ENCODE data around the gene BABAM2.
"Not testable (repeated sequence)": the region's sequence is repeated elsewhere in the genome, so short reads cannot be mapped to it uniquely, and the experiment has no call there.

BABAM2 gene

DNA sequence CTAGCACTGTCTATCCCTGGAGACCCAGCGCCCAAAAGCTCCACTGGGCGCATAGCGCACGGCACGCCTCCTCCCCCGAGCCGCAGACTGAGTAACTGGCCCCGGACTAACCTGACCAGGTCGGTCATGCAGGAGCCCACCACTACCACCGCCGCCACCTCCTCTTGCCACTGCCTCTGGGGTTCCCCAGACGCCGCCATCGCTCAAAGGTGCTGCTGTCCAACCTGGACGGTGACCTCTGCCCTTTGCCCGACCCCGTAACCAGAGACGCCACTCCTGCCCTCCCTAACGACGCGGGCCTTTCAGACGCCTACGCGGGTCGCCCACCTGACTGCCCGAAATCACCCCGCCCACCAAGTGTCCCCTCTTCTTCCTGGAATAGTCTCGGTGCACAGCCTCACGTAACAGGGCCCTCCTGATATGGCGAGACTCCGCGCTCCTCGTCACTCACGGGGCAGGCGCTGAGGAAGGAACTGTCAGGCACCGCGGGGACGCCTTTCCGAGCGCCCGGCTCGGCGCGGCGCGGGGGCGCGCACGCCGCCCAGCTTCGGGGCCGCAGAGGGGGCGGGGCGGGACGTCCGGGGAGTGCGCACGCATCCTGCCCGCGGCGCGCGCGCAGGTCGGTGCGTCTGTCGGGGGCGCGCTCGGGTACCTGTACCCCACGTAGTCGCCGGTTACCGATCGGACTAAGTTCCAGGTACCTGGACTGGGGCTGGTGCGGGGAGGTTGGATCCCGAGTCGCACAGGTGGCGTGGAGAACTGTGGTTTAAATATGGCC lies at the start of gene BABAM2, which contains the start of gene RBKS:
Gene BABAM2 (plus strand): TSS at position 584 of the 778 bp plus-strand sequence. CDS start 3,828 bp downstream, outside the sequence.
Gene RBKS (minus strand): TSS at position 242 of the 778 bp plus-strand sequence. CDS start 42 bp downstream, at position 200.
- peak; percentile 98 for DNase-seq (ENCODE audit: low spot score)

- no peak for DNase-seq (ENCODE audit: low spot score)
These were observed 47.6 kb upstream of the BABAM2 start for GRCh38 chr2:27842894-27843293.

DNA sequence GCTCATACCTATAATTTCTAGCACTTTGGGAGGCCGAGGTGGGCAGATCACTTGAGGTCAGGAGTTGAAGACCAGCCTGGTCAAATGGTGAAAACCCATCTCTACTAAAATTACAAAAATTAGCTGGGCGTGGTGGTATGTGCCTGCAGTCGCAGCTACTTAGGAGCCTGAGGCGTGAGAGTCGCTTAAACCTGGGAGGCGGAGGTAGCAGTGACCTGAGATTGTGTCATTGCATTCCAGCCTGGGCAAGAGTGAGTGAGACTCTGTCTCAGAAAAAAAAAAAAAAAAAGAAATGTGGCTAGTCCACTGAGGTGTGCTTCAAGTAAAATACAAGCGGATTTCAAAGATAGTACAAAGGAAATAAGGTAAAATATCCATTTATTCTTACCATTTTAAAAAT lies 46.5 kb upstream of the BABAM2 start:
- DNase-seq (ENCODE audit: low spot score): no peak

DNA sequence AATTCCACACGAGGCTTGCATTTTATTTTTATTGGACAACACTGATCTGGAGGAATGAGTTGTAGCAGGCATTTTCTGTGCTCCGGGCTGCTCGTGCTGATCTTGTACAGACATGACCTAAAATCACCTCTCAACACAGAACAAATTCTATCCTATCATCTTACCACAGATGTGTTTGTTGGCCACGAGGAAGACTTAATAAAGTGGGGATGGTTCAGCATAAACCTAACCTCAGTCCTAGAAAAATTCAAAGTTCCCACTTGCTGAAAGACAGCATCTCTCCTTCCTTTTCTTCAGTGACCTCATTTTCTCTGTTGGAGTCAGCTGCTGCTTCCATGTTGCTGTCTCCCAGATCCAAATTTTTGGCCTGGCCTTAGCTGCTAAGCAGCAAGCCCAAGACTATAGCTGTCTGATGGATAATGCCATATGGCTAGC lies 45.7 kb upstream of the BABAM2 start:
- no peak for DNase-seq (ENCODE audit: low spot score)

- no peak for DNase-seq (ENCODE audit: low spot score)
These were observed 43.2 kb upstream of the BABAM2 start for GRCh38 chr2:27847333-27847732.

GRCh38 chr2:27849558-27850205 lies 40.8 kb upstream of the BABAM2 start:
- DNase-seq (ENCODE audit: low spot score): no peak

DNA sequence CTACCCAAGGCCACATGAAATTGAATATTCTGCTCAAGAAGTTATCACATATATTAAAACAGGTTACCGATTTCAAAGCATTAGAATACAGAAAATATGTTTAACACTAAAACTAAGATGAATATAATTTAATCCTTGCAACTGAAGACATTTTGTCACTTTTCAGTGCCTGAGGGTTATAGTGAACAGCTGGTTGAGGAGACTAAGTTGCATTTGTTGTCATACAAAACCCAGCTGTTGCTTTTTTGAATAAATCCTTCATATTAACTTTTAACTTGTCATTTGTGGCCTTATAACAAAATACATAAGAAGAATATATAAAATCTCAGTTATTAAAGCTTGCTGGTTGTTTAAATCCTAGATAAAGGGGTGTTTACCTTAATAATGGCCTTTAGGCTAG lies 37.8 kb upstream of the BABAM2 start:
- no peak for DNase-seq (ENCODE audit: low spot score)

- DNase-seq (ENCODE audit: low spot score): no peak
These were observed 36.2 kb upstream of the BABAM2 start for GRCh38 chr2:27854229-27854862.

- no peak for DNase-seq (ENCODE audit: low spot score)
These were observed 35.1 kb upstream of the BABAM2 start for GRCh38 chr2:27855476-27855875.

DNA sequence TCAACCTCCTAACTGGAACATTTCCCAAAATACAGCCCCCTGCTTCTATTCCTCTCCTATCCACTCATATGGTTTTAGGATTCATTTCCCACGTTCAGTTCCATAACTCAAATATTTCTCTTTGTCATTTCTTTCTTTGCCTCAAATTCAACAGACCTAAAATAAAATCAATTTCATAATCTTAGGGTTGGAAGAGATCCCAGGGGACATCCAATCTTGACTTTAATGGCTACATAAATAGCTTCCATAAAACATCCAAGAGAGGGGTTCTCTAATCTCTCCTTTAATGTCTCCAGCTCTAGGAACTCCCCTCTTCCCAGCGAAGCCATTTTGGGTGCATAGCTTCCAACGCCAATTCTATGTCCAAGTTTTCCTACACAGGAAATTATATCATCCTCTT lies 34.1 kb upstream of the BABAM2 start:
- no peak for DNase-seq (ENCODE audit: low spot score)

DNA sequence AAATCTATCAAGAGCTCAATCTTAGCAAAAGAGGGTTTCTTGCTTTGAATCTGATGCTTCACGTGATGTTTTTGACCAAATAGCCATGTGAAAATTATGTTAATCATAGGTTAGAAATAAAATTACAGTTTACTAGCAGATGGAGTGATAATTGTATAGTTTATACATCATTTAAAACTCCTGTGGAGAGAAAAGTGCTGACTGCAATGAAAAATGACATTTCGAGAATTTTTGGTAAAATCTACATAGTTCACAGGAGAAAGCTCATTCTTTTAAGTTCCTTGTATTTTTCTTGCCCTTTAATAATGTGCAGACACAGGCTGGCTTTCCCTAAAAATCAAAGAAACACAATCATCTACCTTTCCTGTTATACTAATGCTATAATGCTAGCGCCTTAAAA lies 33.6 kb upstream of the BABAM2 start:
- DNase-seq (ENCODE audit: low spot score): no peak

DNA sequence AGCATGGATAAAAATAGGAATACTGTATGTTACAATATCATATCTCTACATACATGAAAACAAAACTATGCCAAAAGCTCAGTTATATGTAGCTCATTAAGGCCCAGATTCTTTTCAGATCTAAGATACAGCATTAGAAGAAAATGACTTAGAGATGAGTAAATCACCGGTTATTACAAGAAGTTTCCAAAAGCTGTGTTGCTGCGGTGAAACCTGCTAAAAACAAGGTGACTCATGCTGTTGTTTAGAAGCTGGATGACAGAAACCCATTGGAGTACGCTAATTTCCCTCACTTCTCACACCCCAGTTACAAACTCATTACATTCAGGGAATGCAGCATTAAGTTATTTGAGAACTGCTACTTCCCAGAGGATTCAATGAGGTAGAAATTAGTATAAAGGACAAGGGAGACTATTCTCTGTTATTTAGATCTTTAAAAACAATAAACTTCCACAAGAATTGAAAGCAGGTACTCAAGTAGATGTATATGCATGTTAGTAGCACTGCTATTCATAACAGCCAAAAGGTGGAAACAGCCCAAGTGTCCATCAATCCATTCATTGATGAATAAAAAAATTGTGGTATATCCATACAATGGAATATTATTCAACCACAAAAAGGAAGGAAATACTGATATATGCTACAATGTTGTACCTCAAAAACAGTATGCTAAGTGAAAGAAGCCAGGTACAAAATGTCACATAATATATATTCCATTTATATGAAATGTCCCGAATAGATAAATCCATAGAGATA lies 32.9 kb upstream of the BABAM2 start:
- no peak for DNase-seq (ENCODE audit: low spot score)

DNA sequence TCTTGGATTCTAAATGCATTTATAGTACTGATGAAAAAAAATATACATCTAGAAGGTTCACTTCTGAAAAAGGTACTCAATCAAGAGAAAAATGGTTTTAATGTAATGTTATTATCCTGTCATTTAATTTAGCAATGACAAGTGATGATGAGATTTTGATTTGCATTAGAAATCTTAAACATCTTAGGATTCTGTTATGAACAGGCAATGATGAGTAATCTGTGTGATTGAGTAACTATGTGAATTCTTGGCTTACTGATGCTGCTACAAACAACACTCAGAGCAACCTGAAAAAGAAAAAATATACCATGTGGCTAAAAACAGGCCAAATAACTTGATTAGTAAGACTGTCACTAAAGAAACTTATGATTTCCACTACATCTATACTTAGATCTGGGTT lies 30.4 kb upstream of the BABAM2 start:
- DNase-seq (ENCODE audit: low spot score): no peak

GRCh38 chr2:27863146-27863545 lies 27.4 kb upstream of the BABAM2 start:
- DNase-seq (ENCODE audit: low spot score): no peak

- not testable (repeated sequence) for DNase-seq (ENCODE audit: low spot score)
These were observed 26.6 kb upstream of the BABAM2 start for GRCh38 chr2:27863955-27864354.

GRCh38 chr2:27866237-27866636 lies 24.3 kb upstream of the BABAM2 start:
- no peak for DNase-seq (ENCODE audit: low spot score)

DNA sequence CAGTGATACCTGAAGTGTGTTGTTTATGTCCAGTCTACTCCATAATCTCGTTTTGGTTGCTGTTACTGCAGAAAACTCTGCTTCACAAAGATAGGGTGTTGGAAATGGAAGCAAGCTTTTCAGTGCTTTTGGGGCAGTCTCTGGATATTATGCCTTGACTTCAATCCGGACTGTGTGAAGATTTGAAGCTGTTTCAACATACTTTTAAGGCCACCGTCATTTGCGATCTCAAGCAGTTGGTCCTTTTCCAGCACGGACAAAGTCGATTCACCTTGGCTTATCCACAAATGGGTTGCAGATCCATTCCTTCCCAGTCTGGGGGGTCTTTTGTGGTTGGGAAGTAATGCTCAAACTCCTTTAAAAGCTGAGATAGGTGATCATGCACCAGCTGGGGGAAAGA lies 20.8 kb upstream of the BABAM2 start:
- DNase-seq (ENCODE audit: low spot score): no peak

GRCh38 chr2:27870724-27871123 lies 19.8 kb upstream of the BABAM2 start:
- DNase-seq (ENCODE audit: low spot score): no peak

GRCh38 chr2:27871802-27872201 lies 18.7 kb upstream of the BABAM2 start:
- no peak for DNase-seq (ENCODE audit: low spot score)

DNA sequence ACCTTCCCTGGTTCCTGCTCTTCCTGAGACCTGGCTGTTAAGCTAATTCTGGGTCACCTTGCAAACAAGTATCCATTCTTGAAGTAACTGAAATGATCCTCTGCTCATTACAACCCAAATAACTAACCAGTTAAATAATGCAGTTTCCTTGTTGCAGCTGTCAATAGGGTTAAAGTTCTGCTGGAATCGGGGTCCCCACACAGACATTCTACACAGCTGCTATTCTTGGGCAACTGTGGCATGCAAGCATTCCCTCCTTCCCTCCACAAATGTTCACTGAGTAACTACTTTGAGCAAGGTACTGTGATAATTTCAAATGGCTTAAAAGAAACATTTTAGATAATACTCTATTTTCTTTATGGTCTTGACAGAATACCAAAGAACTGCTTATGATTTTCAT lies 17.4 kb upstream of the BABAM2 start:
- DNase-seq (ENCODE audit: low spot score): no peak

DNA sequence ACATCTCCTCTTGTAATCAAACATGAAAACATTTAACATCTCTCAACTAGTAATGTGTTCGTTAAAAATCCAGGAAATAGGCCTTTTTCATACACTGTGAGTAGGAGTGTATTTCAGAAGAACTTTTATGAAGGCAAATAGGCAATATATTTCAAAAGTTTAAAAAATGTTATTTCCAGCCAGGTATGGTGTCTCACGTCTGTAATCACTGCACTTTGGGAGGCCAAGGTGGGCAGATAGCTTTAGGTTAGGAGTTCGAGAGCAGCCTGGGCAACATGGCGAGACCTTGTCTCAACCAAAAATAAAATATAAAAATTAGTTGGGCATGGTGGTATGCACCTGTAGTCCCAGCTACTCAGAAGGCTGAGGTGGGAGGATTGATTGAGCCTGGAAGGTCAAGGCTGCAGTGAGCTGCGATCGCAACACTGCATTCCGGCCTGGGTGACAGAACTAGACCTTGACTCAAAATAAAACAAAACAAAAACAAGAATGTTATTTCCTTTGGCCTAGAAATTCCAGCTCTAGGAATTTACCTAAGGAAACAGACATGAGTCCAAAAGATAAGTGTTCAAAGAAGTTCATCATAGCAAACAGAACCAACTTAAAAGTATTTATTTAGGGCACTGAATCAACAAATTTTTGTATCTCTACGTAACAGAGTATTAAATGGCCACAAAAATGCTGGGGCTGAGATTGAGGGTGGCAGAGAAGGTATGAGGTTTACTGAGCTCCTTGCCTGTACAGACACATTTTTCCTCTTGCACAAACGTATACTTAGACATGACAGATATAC lies 15.2 kb upstream of the BABAM2 start:
- DNase-seq (ENCODE audit: low spot score): no peak

Measured in D341Med (cell line).